D721Med (cell line): ENCODE data around the gene MYOZ3.

Experiments
- DNase-seq: peaks from one replicate; pipeline ENCODE4 v3.0.0; 2011; ENCODE audit warnings: low spot score; ENCODE audit not compliant: insufficient read length
- FAIRE-seq: peaks from 2 replicates; lab custom pipeline; 2011; peaks lifted over from hg19 to GRCh38; lab: Jason Lieb, UNC
- TF ChIP-seq, protein P1 (sequence below): IDR thresholded peaks from 2 replicates; pipeline ENCODE4 v1.5.1; 2012; ENCODE audit warnings: mild to moderate bottlenecking, control low read depth; ENCODE audit not compliant: insufficient read depth; ENCODE audit errors: missing control alignments

The MYOZ3 gene

DNA sequence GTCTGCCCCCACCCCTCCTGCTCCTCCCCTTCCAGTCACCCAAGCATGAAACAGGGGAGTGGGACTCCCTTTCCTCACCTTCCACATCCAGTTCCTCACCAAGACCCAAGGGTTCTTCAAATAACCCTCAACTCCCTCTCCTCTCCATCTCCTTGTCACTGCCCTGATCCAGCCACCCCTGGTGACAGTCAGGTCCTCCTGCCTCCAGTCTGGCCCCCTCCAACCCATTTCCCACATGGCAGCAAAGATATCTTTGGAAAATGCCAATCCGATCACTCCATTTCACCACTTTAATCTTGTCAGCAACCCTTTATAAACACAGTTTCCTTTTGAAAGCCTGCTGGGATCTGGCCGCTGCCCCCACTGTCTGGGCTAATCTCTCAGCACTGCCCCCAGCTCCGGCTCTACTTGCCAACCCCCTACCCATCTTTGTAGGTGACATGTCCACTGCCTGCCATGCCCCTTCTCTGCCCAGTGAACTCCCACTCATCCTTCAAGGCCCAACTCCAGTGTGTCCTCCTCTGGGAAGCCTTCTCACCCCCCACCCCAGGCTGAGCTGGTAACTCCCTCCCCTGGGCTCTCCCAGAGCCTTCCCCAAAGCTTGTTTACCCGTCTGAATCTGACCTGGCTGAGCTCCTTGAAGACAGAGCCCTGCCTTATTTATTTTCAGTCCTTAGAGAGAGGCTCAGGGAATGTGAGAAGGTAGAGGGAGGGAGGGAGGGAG lies 781 bp upstream of the MYOZ3 start:
- TF ChIP-seq, protein P1, sequence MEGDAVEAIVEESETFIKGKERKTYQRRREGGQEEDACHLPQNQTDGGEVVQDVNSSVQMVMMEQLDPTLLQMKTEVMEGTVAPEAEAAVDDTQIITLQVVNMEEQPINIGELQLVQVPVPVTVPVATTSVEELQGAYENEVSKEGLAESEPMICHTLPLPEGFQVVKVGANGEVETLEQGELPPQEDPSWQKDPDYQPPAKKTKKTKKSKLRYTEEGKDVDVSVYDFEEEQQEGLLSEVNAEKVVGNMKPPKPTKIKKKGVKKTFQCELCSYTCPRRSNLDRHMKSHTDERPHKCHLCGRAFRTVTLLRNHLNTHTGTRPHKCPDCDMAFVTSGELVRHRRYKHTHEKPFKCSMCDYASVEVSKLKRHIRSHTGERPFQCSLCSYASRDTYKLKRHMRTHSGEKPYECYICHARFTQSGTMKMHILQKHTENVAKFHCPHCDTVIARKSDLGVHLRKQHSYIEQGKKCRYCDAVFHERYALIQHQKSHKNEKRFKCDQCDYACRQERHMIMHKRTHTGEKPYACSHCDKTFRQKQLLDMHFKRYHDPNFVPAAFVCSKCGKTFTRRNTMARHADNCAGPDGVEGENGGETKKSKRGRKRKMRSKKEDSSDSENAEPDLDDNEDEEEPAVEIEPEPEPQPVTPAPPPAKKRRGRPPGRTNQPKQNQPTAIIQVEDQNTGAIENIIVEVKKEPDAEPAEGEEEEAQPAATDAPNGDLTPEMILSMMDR: no peak
- no peak for FAIRE-seq
- DNase-seq: no peak

DNA sequence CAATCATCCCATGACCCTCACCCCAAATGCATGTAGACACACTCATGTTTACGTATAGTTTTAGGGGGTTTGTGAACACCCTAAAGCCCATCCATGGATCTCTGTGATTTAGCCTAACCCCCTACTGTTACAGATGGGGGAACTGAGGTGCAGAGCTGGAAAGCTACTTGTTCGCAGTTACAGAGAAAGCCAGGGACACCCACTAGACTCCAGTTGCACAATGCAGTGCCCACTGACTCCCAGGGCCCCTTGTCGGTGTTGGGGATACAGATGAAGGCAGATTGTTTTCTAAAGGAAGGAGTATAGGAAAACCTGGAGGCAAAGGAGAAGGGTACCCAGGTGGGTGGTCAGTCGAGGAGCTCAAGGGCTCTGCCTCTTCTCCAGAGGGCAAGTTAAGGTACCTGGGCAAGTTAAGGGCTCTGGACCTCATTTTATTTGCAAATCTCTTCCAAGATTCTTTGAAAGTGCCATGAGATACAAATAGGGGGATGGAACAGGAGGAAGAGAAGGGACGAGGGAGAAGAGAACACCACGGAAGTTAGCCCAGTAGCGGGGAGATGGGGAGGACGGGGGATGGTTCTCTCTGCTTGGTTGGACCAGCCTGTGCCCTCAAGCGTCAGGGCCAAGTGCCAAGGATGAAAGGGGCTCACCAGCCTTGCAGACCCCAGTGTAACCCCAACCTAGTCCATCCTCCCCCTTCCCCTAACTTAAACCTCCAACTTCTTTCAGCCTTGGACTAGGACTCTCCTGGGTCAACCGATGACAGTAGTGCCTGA lies 958 bp downstream of the MYOZ3 start:
- no peak for FAIRE-seq

DNA sequence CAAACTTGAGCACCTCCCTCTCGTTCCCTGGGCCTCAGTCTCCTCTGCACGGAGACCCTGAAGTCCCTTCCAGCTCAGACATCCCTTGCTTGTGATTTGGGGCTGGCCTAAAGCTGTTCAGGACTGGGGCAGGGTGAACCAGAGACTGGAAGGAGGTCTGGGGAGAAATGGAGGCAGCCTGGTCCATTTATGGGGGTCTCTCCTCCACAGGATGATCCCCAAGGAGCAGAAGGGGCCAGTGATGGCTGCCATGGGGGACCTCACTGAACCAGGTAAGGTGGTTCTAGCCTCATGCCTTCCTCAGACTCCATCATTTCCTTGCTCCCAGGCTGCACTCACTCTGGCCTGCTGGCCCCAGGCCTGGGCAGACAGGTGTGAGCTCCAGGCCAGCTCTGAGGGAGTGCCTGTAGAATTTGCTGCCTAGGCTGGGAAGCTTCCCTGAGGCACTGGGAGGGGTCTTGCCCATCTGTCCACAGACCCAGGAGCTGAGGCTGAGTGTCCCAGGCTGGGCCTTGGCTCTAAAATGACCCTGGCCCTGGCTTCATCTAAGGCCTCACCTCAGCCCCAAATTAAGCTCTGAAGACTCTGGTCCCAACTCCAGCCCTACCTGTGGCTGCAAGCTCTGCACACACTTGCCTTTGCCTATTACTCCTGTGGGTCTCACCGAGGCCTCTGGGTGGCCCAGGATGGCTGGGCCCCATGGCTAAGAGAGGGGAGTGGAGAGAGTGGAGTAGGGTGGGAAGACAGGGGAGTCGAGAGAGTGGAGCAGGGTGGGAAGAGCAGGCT lies 1.9 kb downstream of the MYOZ3 start:
- no peak for DNase-seq
- TF ChIP-seq, protein P1: no peak
- FAIRE-seq: no peak

More for the DNA sequence above, 958 bp downstream of the MYOZ3 start:
- no peak for DNase-seq
- TF ChIP-seq, protein P1: no peak

DNA sequence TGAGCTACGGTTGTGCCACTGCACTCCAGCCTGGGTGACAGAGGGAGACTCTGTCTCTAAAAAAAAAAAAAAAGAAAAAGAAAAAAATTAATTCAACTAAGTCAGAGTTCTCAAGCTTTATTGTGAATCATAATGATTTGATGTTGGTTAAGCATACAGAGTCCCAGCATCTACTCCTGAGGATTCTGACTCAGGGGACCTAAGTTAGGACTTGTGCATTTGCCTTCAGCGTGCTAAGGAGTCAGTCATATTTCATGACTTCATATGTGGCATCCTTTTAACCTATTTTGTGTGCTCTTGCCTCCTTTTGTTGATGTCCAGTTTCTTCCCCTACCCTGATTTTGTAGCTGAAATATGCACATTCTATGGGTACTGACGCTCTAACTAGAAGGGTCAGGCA lies 2.9 kb downstream of the MYOZ3 start:
- FAIRE-seq (no peak), DNase-seq (no peak)
- TF ChIP-seq, protein P1: no peak

DNA sequence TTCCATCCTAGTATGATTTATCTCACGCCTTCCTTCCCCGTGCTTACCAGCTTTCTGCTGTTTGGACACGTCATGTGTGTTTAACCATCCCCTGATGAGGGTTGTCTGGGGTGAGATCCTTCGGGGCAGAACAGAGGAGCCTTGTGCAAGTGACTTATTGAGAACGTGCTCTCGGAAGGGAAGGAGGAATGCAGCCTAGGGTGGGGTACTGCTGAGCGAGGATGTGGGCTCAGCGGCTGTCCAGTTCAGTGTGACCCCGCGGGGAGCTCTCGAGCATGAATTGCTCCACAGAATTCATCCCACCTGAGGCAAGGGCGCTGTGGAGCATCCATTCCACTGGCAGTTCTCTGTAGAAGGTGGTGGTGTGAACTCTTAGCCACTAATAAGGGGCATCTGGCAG lies 4.0 kb downstream of the MYOZ3 start:
- TF ChIP-seq, protein P1: no peak
- FAIRE-seq (no peak), DNase-seq (no peak)

DNA sequence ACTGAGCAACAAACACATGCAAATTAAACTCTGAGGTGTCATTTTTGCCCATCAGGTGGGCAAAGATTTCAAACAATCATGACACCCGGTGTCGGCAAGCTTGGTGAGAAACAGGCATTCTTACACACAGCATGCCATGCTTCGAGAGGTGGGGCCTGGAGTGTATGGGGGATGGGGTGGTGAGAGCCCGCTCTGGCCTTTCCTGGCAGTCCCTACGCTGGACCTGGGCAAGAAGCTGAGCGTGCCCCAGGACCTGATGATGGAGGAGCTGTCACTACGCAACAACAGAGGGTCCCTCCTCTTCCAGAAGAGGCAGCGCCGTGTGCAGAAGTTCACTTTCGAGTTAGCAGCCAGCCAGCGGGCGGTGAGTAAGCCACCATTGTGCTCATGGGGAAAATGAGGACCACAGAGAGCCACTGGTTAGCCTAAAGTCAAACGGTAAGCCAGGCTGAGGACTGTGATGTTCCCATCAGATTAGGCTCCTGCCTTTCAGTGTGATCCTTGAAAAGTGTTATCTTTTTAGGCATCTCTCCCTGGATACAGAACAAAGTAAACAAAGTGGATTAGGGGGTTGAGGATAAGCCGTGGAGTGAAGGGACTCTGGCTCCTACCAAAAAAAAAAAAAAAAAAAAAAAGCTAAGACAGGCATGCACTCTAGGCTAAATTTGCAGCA lies 9.4 kb downstream of the MYOZ3 start:
- FAIRE-seq: no peak
- TF ChIP-seq, protein P1: no peak
- no peak for DNase-seq
